ENCODE measurements around the gene MAP4K4. TPM values are rescaled to one million over a fixed set of nuclear protein-coding genes. Genes with fewer than 3 reads are reported as not detected.

MAP4K4 gene
- total RNA-seq, 2 experiments from 2014 or later = 90.2 to 92.2 TPM

GRCh38 chr2:101869527-101869926 is 172.0 kb downstream of the MAP4K4 start:
- Mint-ChIP-seq H3K27me3 (ENCODE audit: low read depth) (no peaks in the 10 kb centered on the region), H3K4me1 (ENCODE audit: low read depth) (peaks cover 6% of the 10 kb centered on the region), H3K36me3 (ENCODE audit: low read depth) (peaks cover 74% of the 10 kb centered on the region), H3K9me3 (ENCODE audit: insufficient read depth) (no peaks in the 10 kb centered on the region), H3K4me3 (no peak overlapping the region), H3K27ac (no peak overlapping the region)
- ChIA-PET CTCF (interaction anchor here (0.8 kb wide), 1 partner anchor 14 kb away, joined by 4 read pairs; no protein-coding TSS in a partner anchor), POLR2A (no interaction called here)
- ATAC-seq (no peak), DNase-seq (no peak)

GRCh38 chr2:101870444-101870843 is 172.9 kb downstream of the MAP4K4 start:
- DNase-seq (no peak), ATAC-seq (no peak)
- H3K27ac Mint-ChIP-seq = no peak overlapping the region
- peaks cover 6% of the 10 kb centered on the region for H3K4me1 Mint-ChIP-seq (ENCODE audit: low read depth)
- no peak overlapping the region for H3K4me3 Mint-ChIP-seq
- POLR2A ChIA-PET = interaction anchor here (0.6 kb wide), 1 partner anchor 579 kb away, joined by 3 read pairs; no protein-coding TSS in a partner anchor
- no peaks in the 10 kb centered on the region for H3K27me3 Mint-ChIP-seq (ENCODE audit: low read depth)
- H3K36me3 Mint-ChIP-seq (ENCODE audit: low read depth) = peaks cover 73% of the 10 kb centered on the region
- no peaks in the 10 kb centered on the region for H3K9me3 Mint-ChIP-seq (ENCODE audit: insufficient read depth)
- CTCF ChIA-PET = interaction anchor here (1.4 to 3.5 kb wide), 2 partner anchors 13 to 451 kb away, joined by 3 to 17 read pairs; no protein-coding TSS in a partner anchor

GRCh38 chr2:101871480-101871879 is 174.0 kb downstream of the MAP4K4 start:
- DNase-seq (no peak), ATAC-seq (no peak)
- Mint-ChIP-seq H3K4me1 (ENCODE audit: low read depth) (peaks cover 6% of the 10 kb centered on the region), H3K9me3 (ENCODE audit: insufficient read depth) (no peaks in the 10 kb centered on the region), H3K27me3 (ENCODE audit: low read depth) (no peaks in the 10 kb centered on the region), H3K27ac (no peak overlapping the region), H3K4me3 (no peak overlapping the region), H3K36me3 (ENCODE audit: low read depth) (peaks cover 74% of the 10 kb centered on the region)
- CTCF ChIA-PET = interaction anchor here (1.2 to 3.5 kb wide), 3 partner anchors 12 to 453 kb away, joined by 3 to 17 read pairs (median 8); no protein-coding TSS in a partner anchor
- POLR2A ChIA-PET = interaction anchor here (1.0 kb wide), 1 partner anchor 11 kb away, joined by 3 read pairs; no protein-coding TSS in a partner anchor

GRCh38 chr2:101872480-101872879 is 175.0 kb downstream of the MAP4K4 start:
- no peaks in the 10 kb centered on the region for H3K9me3 Mint-ChIP-seq (ENCODE audit: insufficient read depth)
- ATAC-seq (no peak), DNase-seq (no peak)
- CTCF ChIA-PET = interaction anchor here (0.7 to 3.5 kb wide), 6 partner anchors 11 to 455 kb away, joined by 3 to 17 read pairs (median 4); no protein-coding TSS in a partner anchor
- H3K27ac Mint-ChIP-seq = peak overlapping the region; percentile 18
- H3K4me1 Mint-ChIP-seq (ENCODE audit: low read depth) = peaks cover 6% of the 10 kb centered on the region
- peaks cover 74% of the 10 kb centered on the region for H3K36me3 Mint-ChIP-seq (ENCODE audit: low read depth)
- H3K27me3 Mint-ChIP-seq (ENCODE audit: low read depth) = no peaks in the 10 kb centered on the region
- POLR2A ChIA-PET = interaction anchor here (1.0 kb wide), 1 partner anchor 10 kb away, joined by 3 read pairs; no protein-coding TSS in a partner anchor
- no peak overlapping the region for H3K4me3 Mint-ChIP-seq

GRCh38 chr2:101873543-101873942 is 176.0 kb downstream of the MAP4K4 start:
- H3K27me3 Mint-ChIP-seq (ENCODE audit: low read depth) = no peaks in the 10 kb centered on the region
- POLR2A ChIA-PET = no interaction called here
- H3K9me3 Mint-ChIP-seq (ENCODE audit: insufficient read depth) = no peaks in the 10 kb centered on the region
- H3K4me3 Mint-ChIP-seq = no peak overlapping the region
- H3K36me3 Mint-ChIP-seq (ENCODE audit: low read depth) = peaks cover 71% of the 10 kb centered on the region
- ATAC-seq (no peak), DNase-seq (no peak)
- CTCF ChIA-PET = interaction anchor here (1.0 to 3.5 kb wide), 6 partner anchors 10 to 532 kb away, joined by 3 to 17 read pairs (median 4); no protein-coding TSS in a partner anchor
- no peak overlapping the region for H3K27ac Mint-ChIP-seq
- peaks cover 6% of the 10 kb centered on the region for H3K4me1 Mint-ChIP-seq (ENCODE audit: low read depth)

GRCh38 chr2:101874069-101874468 is 176.6 kb downstream of the MAP4K4 start:
- Mint-ChIP-seq H3K27ac (no peak overlapping the region), H3K36me3 (ENCODE audit: low read depth) (peaks cover 69% of the 10 kb centered on the region), H3K4me1 (ENCODE audit: low read depth) (peaks cover 6% of the 10 kb centered on the region), H3K9me3 (ENCODE audit: insufficient read depth) (no peaks in the 10 kb centered on the region), H3K27me3 (ENCODE audit: low read depth) (no peaks in the 10 kb centered on the region), H3K4me3 (no peak overlapping the region)
- ATAC-seq (no peak), DNase-seq (no peak)
- ChIA-PET CTCF (interaction anchor here (1.3 to 2.5 kb wide), 5 partner anchors 10 to 532 kb away, joined by 3 to 8 read pairs (median 6); no protein-coding TSS in a partner anchor), POLR2A (no interaction called here)

- POLR2A ChIA-PET = no interaction called here
- ATAC-seq (no peak), DNase-seq (no peak)
- Mint-ChIP-seq H3K4me1 (ENCODE audit: low read depth) (no peaks in the 10 kb centered on the region), H3K9me3 (ENCODE audit: insufficient read depth) (no peaks in the 10 kb centered on the region), H3K27ac (no peak overlapping the region), H3K27me3 (ENCODE audit: low read depth) (no peaks in the 10 kb centered on the region), H3K4me3 (no peak overlapping the region), H3K36me3 (ENCODE audit: low read depth) (peaks cover 53% of the 10 kb centered on the region)
- CTCF ChIA-PET = interaction anchor here (1.2 to 2.6 kb wide), 2 partner anchors 361 kb away, joined by 4 to 10 read pairs; no protein-coding TSS in a partner anchor
Observed at GRCh38 chr2:101879466-101879865, 182.0 kb downstream of the MAP4K4 start.

GRCh38 chr2:101881131-101881530 is 183.6 kb downstream of the MAP4K4 start:
- ATAC-seq = no peak
- CTCF ChIA-PET = interaction anchor here (1.3 to 2.6 kb wide), 2 partner anchors 49 to 359 kb away, joined by 3 to 10 read pairs; no protein-coding TSS in a partner anchor
- POLR2A ChIA-PET = no interaction called here
- peaks cover 47% of the 10 kb centered on the region for H3K36me3 Mint-ChIP-seq (ENCODE audit: low read depth)
- no peak overlapping the region for H3K4me3 Mint-ChIP-seq
- no peaks in the 10 kb centered on the region for H3K27me3 Mint-ChIP-seq (ENCODE audit: low read depth)
- DNase-seq = no peak
- no peak overlapping the region for H3K27ac Mint-ChIP-seq
- no peaks in the 10 kb centered on the region for H3K9me3 Mint-ChIP-seq (ENCODE audit: insufficient read depth)
- no peaks in the 10 kb centered on the region for H3K4me1 Mint-ChIP-seq (ENCODE audit: low read depth)

- POLR2A ChIA-PET = interaction anchor here (0.6 kb wide), 1 partner anchor 11 kb away, joined by 3 read pairs; no protein-coding TSS in a partner anchor
- H3K36me3 Mint-ChIP-seq (ENCODE audit: low read depth) = peaks cover 47% of the 10 kb centered on the region
- DNase-seq = no peak
Observed at GRCh38 chr2:101882769-101883307, 185.3 kb downstream of the MAP4K4 start.

GRCh38 chr2:101883860-101884259 is 186.4 kb downstream of the MAP4K4 start:
- H3K4me1 Mint-ChIP-seq (ENCODE audit: low read depth) = no peaks in the 10 kb centered on the region
- DNase-seq (peak; percentile 44), ATAC-seq (no peak)
- ChIA-PET POLR2A (no interaction called here), CTCF (interaction anchor here (0.6 to 3.7 kb wide), 36 partner anchors 9 to 732 kb away, joined by 3 to 51 read pairs (median 4); partner anchors contain the start of gene IL18R1)
- no peaks in the 10 kb centered on the region for H3K9me3 Mint-ChIP-seq (ENCODE audit: insufficient read depth)
- no peak overlapping the region for H3K27ac Mint-ChIP-seq
- peaks cover 50% of the 10 kb centered on the region for H3K36me3 Mint-ChIP-seq (ENCODE audit: low read depth)
- no peak overlapping the region for H3K4me3 Mint-ChIP-seq
- H3K27me3 Mint-ChIP-seq (ENCODE audit: low read depth) = no peaks in the 10 kb centered on the region

More at GRCh38 chr2:101882769-101883307, 185.3 kb downstream of the MAP4K4 start:
- no peak overlapping the region for H3K4me3 Mint-ChIP-seq
- H3K27me3 Mint-ChIP-seq (ENCODE audit: low read depth) = no peaks in the 10 kb centered on the region
- H3K9me3 Mint-ChIP-seq (ENCODE audit: insufficient read depth) = no peaks in the 10 kb centered on the region
- no peak overlapping the region for H3K27ac Mint-ChIP-seq
- CTCF ChIA-PET = interaction anchor here (0.7 to 3.7 kb wide), 8 partner anchors 11 to 733 kb away, joined by 3 to 18 read pairs (median 6); no protein-coding TSS in a partner anchor
- no peak for ATAC-seq
- H3K4me1 Mint-ChIP-seq (ENCODE audit: low read depth) = no peaks in the 10 kb centered on the region

- H3K27ac Mint-ChIP-seq = no peak overlapping the region
- DNase-seq = no peak
- ATAC-seq = no peak
- ChIA-PET CTCF (interaction anchor here (0.8 to 3.7 kb wide), 30 partner anchors 9 to 732 kb away, joined by 3 to 51 read pairs (median 4); partner anchors contain the start of gene IL18R1), POLR2A (no interaction called here)
- peaks cover 51% of the 10 kb centered on the region for H3K36me3 Mint-ChIP-seq (ENCODE audit: low read depth)
- H3K4me3 Mint-ChIP-seq = no peak overlapping the region
- no peaks in the 10 kb centered on the region for H3K27me3 Mint-ChIP-seq (ENCODE audit: low read depth)
- H3K4me1 Mint-ChIP-seq (ENCODE audit: low read depth) = no peaks in the 10 kb centered on the region
- H3K9me3 Mint-ChIP-seq (ENCODE audit: insufficient read depth) = no peaks in the 10 kb centered on the region
Observed at GRCh38 chr2:101884423-101884822, 186.9 kb downstream of the MAP4K4 start.

- Mint-ChIP-seq H3K9me3 (ENCODE audit: insufficient read depth) (no peaks in the 10 kb centered on the region), H3K4me1 (ENCODE audit: low read depth) (no peaks in the 10 kb centered on the region), H3K36me3 (ENCODE audit: low read depth) (peaks cover 60% of the 10 kb centered on the region), H3K4me3 (no peak overlapping the region), H3K27me3 (ENCODE audit: low read depth) (no peaks in the 10 kb centered on the region), H3K27ac (no peak overlapping the region)
- DNase-seq (no peak), ATAC-seq (no peak)
- ChIA-PET CTCF (no interaction called here), POLR2A (no interaction called here)
Observed at GRCh38 chr2:101887328-101887727, 189.8 kb downstream of the MAP4K4 start.

Measured in activated CD8-positive, alpha-beta T cell treated with anti-CD3 and anti-CD28 coated beads, Interleukin-2, amount 10 ng/mL, durations not matched to agents 7 days and 5 days (primary cell).